Measurements from ENCODE around the gene DNAJC5.

DNA sequence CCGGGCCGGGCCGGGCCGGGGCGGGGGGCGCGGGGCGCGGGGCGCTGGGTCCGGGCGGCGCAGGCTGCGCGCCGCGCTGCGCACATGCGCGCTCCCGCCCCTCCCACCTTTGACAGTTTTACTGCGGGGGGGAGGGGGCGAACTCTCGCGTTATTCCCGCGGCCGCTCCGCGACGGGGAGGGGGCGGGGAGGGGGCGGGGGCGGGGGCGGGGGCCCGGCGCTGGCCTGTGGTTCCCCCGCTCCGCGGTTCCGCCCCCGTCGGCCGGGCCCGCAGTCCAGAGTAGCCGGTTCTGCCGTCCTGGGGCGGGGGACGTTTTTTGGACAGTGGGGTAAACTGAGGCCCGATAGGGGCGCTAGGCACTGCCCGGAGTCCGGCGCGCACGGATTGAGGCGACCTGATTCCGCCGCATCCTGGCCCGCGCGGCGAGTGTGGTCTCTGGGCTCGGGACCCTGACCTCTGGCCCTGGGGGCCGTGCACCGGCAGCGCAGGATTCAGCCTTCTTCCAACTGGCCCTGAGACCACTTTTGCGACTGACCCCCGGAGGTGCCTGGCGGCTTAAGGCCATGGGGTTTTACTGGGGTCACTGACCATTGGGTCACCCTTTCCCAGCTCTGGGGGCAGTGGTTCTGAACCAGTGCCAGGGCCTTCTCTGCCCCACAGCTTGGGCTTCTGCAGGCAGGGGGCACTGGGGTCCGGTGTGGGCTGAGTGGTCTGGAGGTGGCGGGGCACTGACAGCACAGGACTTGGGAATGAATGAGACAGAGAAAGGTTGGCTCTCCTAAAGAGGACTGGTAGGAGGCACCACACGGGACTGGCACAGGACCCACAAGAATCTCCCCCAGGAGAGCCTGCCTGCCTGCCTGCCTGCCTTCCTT, 75.2 kb downstream of the DNAJC5 start, which contains the start of gene ZNF512B:
- TF ChIP-seq, protein P1, sequence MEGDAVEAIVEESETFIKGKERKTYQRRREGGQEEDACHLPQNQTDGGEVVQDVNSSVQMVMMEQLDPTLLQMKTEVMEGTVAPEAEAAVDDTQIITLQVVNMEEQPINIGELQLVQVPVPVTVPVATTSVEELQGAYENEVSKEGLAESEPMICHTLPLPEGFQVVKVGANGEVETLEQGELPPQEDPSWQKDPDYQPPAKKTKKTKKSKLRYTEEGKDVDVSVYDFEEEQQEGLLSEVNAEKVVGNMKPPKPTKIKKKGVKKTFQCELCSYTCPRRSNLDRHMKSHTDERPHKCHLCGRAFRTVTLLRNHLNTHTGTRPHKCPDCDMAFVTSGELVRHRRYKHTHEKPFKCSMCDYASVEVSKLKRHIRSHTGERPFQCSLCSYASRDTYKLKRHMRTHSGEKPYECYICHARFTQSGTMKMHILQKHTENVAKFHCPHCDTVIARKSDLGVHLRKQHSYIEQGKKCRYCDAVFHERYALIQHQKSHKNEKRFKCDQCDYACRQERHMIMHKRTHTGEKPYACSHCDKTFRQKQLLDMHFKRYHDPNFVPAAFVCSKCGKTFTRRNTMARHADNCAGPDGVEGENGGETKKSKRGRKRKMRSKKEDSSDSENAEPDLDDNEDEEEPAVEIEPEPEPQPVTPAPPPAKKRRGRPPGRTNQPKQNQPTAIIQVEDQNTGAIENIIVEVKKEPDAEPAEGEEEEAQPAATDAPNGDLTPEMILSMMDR (IDR thresholded peaks at IDR 0.05) = no peak
- TF ChIP-seq POLR2AphosphoS5 (IDR thresholded peaks at IDR 0.05) (peak in 1 of 3 donors; percentile 34), POLR2A (IDR thresholded peaks at IDR 0.05) (no peak)
